Mammary epithelial cell (primary cell): ENCODE data around the gene ZNF746.

Source experiments
- CTCF ChIP-seq, 2 donors: IDR thresholded peaks in 1 of 2; conservative IDR thresholded peaks in 1 of 2; 2 replicates each; pipeline ENCODE4 v1.5.1; 2011 to 2012; ENCODE audit warnings: inconsistent platforms in 2 of 2, low read length in 2 of 2, mild to moderate bottlenecking in 2 of 2, control low read depth in 1 of 2, low read depth in 1 of 2; ENCODE audit not compliant: insufficient read depth in 1 of 2; ENCODE audit errors: extremely low read depth in 1 of 2
- EZH2 ChIP-seq: IDR thresholded peaks from 2 replicates; pipeline ENCODE4 v1.6.1; 2012; ENCODE audit warnings: low read length, inconsistent platforms, borderline replicate concordance

DNA sequence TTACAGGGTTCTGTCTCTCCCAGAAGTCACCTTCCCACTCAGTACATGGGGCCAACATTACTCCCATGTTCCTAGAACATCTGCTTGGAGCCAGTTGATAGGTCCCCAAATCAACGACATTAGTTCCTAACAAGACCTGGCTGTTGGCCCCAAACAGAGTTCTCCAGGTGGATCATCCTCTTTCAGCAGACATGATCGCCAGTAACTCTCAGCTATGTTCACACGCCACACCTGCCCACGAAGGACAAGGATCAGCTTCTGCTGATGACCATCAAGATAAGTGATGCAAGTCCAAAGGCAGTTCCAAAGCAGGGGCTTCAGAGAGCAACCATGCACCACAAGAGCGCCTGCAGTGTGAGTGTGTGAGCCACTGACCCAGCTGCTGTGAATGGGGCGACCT is 47.7 kb downstream of the ZNF746 start:
- TF ChIP-seq CTCF (conservative IDR thresholded peaks at IDR 0.05 in 1 of 2, IDR thresholded peaks at IDR 0.05 in 1 of 2; ENCODE audit: extremely low read depth in 1 of 2, insufficient read depth in 1 of 2, low read depth in 1 of 2, low read length in 2 of 2) (no peak), EZH2 (no peak)
